ENCODE data around the gene GAMT.

GAMT gene

DNA sequence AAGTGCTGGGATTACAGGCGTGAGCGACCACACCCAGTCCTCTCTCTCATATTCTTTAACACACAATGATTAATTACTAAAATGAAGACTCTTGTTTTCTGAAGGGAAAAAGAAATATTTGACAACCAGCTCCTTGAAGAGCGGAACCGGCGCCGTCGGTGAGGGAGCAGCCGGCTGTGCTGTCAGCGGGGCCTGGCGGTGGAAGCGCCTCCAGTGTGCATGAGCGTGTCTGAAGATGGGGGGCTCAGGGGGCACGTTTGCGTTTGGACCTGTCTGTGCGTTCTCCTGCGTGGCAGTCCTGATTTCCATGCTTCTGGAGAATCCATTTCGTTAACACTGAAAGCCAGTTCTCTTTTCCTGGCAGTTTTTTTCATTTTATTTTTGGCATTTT is 24.9 kb downstream of the GAMT start:
- TF ChIP-seq MYC (IDR thresholded peaks at IDR 0.05; ENCODE audit: low read depth, low read length) (no peak), MAX (IDR thresholded peaks at IDR 0.05; ENCODE audit: low read depth, low read length) (no peak), POLR2A (IDR thresholded peaks at IDR 0.05; ENCODE audit: extremely low read depth, insufficient read length) (no peak)
- TF ChIP-seq, protein P1, sequence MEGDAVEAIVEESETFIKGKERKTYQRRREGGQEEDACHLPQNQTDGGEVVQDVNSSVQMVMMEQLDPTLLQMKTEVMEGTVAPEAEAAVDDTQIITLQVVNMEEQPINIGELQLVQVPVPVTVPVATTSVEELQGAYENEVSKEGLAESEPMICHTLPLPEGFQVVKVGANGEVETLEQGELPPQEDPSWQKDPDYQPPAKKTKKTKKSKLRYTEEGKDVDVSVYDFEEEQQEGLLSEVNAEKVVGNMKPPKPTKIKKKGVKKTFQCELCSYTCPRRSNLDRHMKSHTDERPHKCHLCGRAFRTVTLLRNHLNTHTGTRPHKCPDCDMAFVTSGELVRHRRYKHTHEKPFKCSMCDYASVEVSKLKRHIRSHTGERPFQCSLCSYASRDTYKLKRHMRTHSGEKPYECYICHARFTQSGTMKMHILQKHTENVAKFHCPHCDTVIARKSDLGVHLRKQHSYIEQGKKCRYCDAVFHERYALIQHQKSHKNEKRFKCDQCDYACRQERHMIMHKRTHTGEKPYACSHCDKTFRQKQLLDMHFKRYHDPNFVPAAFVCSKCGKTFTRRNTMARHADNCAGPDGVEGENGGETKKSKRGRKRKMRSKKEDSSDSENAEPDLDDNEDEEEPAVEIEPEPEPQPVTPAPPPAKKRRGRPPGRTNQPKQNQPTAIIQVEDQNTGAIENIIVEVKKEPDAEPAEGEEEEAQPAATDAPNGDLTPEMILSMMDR (IDR thresholded peaks at IDR 0.05; ENCODE audit: low read depth, low read length) = no peak
- no peak for DNase-seq (ENCODE audit: low read depth)

GRCh38 chr19:1374250-1374577 is 27.1 kb downstream of the GAMT start:
- no peak overlapping the region for H3K4me3 ChIP-seq (ENCODE audit: low read depth, low read length)
- TF ChIP-seq, protein P1 (IDR thresholded peaks at IDR 0.05; ENCODE audit: low read depth, low read length) = no peak
- TF ChIP-seq POLR2A (IDR thresholded peaks at IDR 0.05; ENCODE audit: extremely low read depth, insufficient read length) = no peak
- no peak for TF ChIP-seq MYC (IDR thresholded peaks at IDR 0.05; ENCODE audit: low read depth, low read length)
- no peak for TF ChIP-seq MAX (IDR thresholded peaks at IDR 0.05; ENCODE audit: low read depth, low read length)
- no peak for DNase-seq (ENCODE audit: low read depth)

More for the DNA sequence above, 24.9 kb downstream of the GAMT start:
- no peak overlapping the region for H3K4me3 ChIP-seq (ENCODE audit: low read depth, low read length)

- TF ChIP-seq MYC (IDR thresholded peaks at IDR 0.05; ENCODE audit: low read depth, low read length) = no peak
- TF ChIP-seq, protein P1 (IDR thresholded peaks at IDR 0.05; ENCODE audit: low read depth, low read length) = no peak
- no peak for TF ChIP-seq POLR2A (IDR thresholded peaks at IDR 0.05; ENCODE audit: extremely low read depth, insufficient read length)
- no peak overlapping the region for H3K4me3 ChIP-seq (ENCODE audit: low read depth, low read length)
- no peak for DNase-seq (ENCODE audit: low read depth)
Measured at GRCh38 chr19:1373534-1374249, 27.6 kb downstream of the GAMT start.

GRCh38 chr19:1373042-1373533 is 28.3 kb downstream of the GAMT start:
- no peak for DNase-seq (ENCODE audit: low read depth)
- TF ChIP-seq MAX (IDR thresholded peaks at IDR 0.05; ENCODE audit: low read depth, low read length) (no peak), MYC (IDR thresholded peaks at IDR 0.05; ENCODE audit: low read depth, low read length) (no peak), POLR2A (IDR thresholded peaks at IDR 0.05; ENCODE audit: extremely low read depth, insufficient read length) (no peak)
- TF ChIP-seq, protein P1 (IDR thresholded peaks at IDR 0.05; ENCODE audit: low read depth, low read length) = no peak
- no peak overlapping the region for H3K4me3 ChIP-seq (ENCODE audit: low read depth, low read length)

- TF ChIP-seq, protein P1 (IDR thresholded peaks at IDR 0.05; ENCODE audit: low read depth, low read length) = no peak
- no peak for TF ChIP-seq MAX (IDR thresholded peaks at IDR 0.05; ENCODE audit: low read depth, low read length)
- H3K4me3 ChIP-seq (ENCODE audit: low read depth, low read length) = no peak overlapping the region
- no peak for DNase-seq (ENCODE audit: low read depth)
Measured at GRCh38 chr19:1370579-1371361, 30.6 kb downstream of the GAMT start.

All from NB4 (cell line).